Endothelial cell of umbilical vein (primary cell): Measurements from ENCODE around the gene DNAH3. TPM values are rescaled to one million over a fixed set of nuclear protein-coding genes. Genes with fewer than 3 reads are reported as not detected.

Source experiments
- BruUV-seq: library from RNA; stranded (reverse); fragments of 400-500 nt; replicated peaks from 2 replicates; lab custom pipeline; 2021; lab: Mats Ljungman, UMichigan
- CTCF ChIA-PET: fragments of 300-600, 350-600 bp; sonication (Branson Sonifier 250); formaldehyde crosslinking; loops from one replicate; lab custom pipeline; 2021; ENCODE audit warnings: antibody characterized with exemption, inconsistent platforms; lab: Charles Lee
- POLR2A ChIA-PET: fragments of 300-600, 350-600 bp; sonication (Branson Sonifier 250); formaldehyde crosslinking; loops from one replicate; lab custom pipeline; 2021; ENCODE audit warnings: antibody characterized with exemption, inconsistent platforms; lab: Charles Lee
- DNase-seq: peaks from one replicate; pipeline ENCODE4 v3.0.0-alpha.2; 2011; ENCODE audit warnings: low read depth, low spot score
- FAIRE-seq: peaks from 2 replicates; lab custom pipeline; 2011; peaks lifted over from hg19 to GRCh38; lab: Jason Lieb, UNC
- H2AFZ ChIP-seq: 2 replicates; pipeline ENCODE4 v1.6.0; 2012; ENCODE audit warnings: low read depth, low read length, control low read depth, inconsistent platforms
- H3K27ac ChIP-seq: 2 replicates; pipeline ENCODE4 v1.5.1; 2011; ENCODE audit warnings: low read depth, mild to moderate bottlenecking, control low read depth, low read length, moderate library complexity; ENCODE audit not compliant: insufficient read depth
- H3K27me3 ChIP-seq, 2 experiments: 2 replicates each; pipeline versions ENCODE4 v1.6.0 to v1.6.1; 2011; ENCODE audit warnings: low read length in 2 of 2, mixed read lengths in 1 of 2; ENCODE audit not compliant: control insufficient read depth in 2 of 2, insufficient read depth in 2 of 2
- H3K36me3 ChIP-seq, 2 experiments: 2 replicates in 1 of 2; 3 replicates in 1 of 2; pipeline ENCODE4 v1.5.1; 2011; ENCODE audit warnings: low read length in 2 of 2, mild to moderate bottlenecking in 1 of 2, moderate library complexity in 1 of 2; ENCODE audit not compliant: control insufficient read depth in 2 of 2, insufficient read depth in 2 of 2; ENCODE audit errors: extremely low read depth in 1 of 2
- H3K4me1 ChIP-seq: 3 replicates; pipeline ENCODE4 v1.5.1; 2011; ENCODE audit warnings: mild to moderate bottlenecking, low read length; ENCODE audit not compliant: control insufficient read depth, insufficient read depth; ENCODE audit errors: extremely low read depth
- H3K4me2 ChIP-seq: 2 replicates; pipeline ENCODE4 v1.6.1; 2011; ENCODE audit warnings: low read length, control low read depth, mixed read lengths; ENCODE audit not compliant: insufficient read depth
- H3K4me3 ChIP-seq, 3 experiments: fragments of 200-600 bp in 1 of 3; sonication (generic), shearing (Covaris generic) in 1 of 3; replicated peaks in 1 of 3; 2 replicates each; pipeline ENCODE4 v1.5.1; 2011 to 2016; ENCODE audit warnings: control low read depth in 3 of 3, low read length in 3 of 3, mild to moderate bottlenecking in 2 of 3, inconsistent platforms in 1 of 3, low read depth in 1 of 3, moderate library complexity in 1 of 3; ENCODE audit not compliant: insufficient read depth in 1 of 3
- H3K79me2 ChIP-seq: 2 replicates; pipeline ENCODE4 v1.6.0; 2012; ENCODE audit warnings: low read length, inconsistent platforms; ENCODE audit not compliant: control insufficient read depth, insufficient read depth
- H3K9ac ChIP-seq: replicated peaks from 2 replicates; pipeline ENCODE3; 2011; ENCODE audit warnings: low read length, control low read depth; ENCODE audit not compliant: insufficient read depth; ENCODE audit errors: extremely low read depth
- H3K9me1 ChIP-seq: replicated peaks from 3 replicates; pipeline ENCODE4 v1.6.0; 2011; ENCODE audit warnings: mild to moderate bottlenecking, low read length; ENCODE audit not compliant: control insufficient read depth, insufficient read depth; ENCODE audit errors: extremely low read depth
- H3K9me3 ChIP-seq: replicated peaks from 2 replicates; pipeline ENCODE4 v1.5.1; 2012; ENCODE audit warnings: low read length, inconsistent platforms; ENCODE audit not compliant: control insufficient read depth, insufficient read depth
- H4K20me1 ChIP-seq: replicated peaks from 2 replicates; pipeline ENCODE3; 2011; ENCODE audit warnings: mild to moderate bottlenecking, low read length; ENCODE audit not compliant: control insufficient read depth, insufficient read depth; ENCODE audit errors: extremely low read depth
- EZH2 ChIP-seq: IDR thresholded peaks from 2 replicates; pipeline ENCODE4 v1.6.1; 2012; ENCODE audit warnings: borderline replicate concordance, low read depth, mild to moderate bottlenecking, moderate library complexity, low read length, inconsistent platforms; ENCODE audit not compliant: severe bottlenecking
- FOS ChIP-seq: IDR thresholded peaks from 2 replicates; pipeline ENCODE4 v1.6.1; 2011; ENCODE audit warnings: mild to moderate bottlenecking, low read length, moderate library complexity, borderline replicate concordance; ENCODE audit not compliant: insufficient read depth
- GATA2 ChIP-seq: IDR thresholded peaks from 2 replicates; pipeline ENCODE4 v1.7.0; 2011; ENCODE audit warnings: low read depth, mild to moderate bottlenecking, moderate library complexity, mixed read lengths, low read length; ENCODE audit not compliant: insufficient read length, insufficient read depth
- JUN ChIP-seq: IDR thresholded peaks from 2 replicates; pipeline ENCODE4 v1.6.1; 2011; ENCODE audit warnings: borderline replicate concordance, low read depth; ENCODE audit not compliant: insufficient read length, insufficient read depth
- MYC ChIP-seq: IDR thresholded peaks from one replicate; pipeline ENCODE4 v1.6.1; 2011; ENCODE audit warnings: mild to moderate bottlenecking, low read depth, low read length
- dilution Hi-C: fragments of 300-500 bp; cut with MboI; formaldehyde crosslinking; loops from one replicate; pipeline ENCODE4 v1.15.0; 2019; ENCODE audit warnings: low sequenced_read_pairs; ENCODE audit not compliant: extremely low pct_ligation_motif_present
- intact Hi-C: fragments of 100-400 bp; cut with micrococcal nuclease; formaldehyde crosslinking; loops from one replicate; pipeline ENCODE4 v1.10.0; 2022
- polyA plus RNA-seq, 4 experiments: library from polyadenylated mRNA; depleted of rRNA in 3 of 4; stranded (reverse) in 3 of 4; unstranded in 1 of 4; fragments of >200 nt; gene quantifications; 2 replicates each; pipeline versions ENCODE4 v1.2.1 to v1.2.3, GENCODE V29; 2011 to 2012; ENCODE audit warnings: missing spikeins in 1 of 4
- total RNA-seq: library from RNA; stranded (reverse); gene quantifications from 2 replicates; pipeline ENCODE4 v1.2.3, GENCODE V29; 2021
- TF ChIP-seq, protein P1 (sequence below), 2 donors: IDR thresholded peaks; 1 replicate in 1 of 2; 2 replicates in 1 of 2; pipeline ENCODE4 v1.5.1; 2011; ENCODE audit warnings: low read length in 2 of 2, mild to moderate bottlenecking in 2 of 2, moderate library complexity in 2 of 2, control low read depth in 1 of 2, inconsistent platforms in 1 of 2, low read depth in 1 of 2; ENCODE audit not compliant: insufficient read depth in 1 of 2; ENCODE audit errors: extremely low read depth in 1 of 2

The DNAH3 gene
- total and polyA plus RNA-seq, 2 donors (not counting 3 experiments of a cell fraction or from before 2014, with no cell fraction given): not detected

DNA sequence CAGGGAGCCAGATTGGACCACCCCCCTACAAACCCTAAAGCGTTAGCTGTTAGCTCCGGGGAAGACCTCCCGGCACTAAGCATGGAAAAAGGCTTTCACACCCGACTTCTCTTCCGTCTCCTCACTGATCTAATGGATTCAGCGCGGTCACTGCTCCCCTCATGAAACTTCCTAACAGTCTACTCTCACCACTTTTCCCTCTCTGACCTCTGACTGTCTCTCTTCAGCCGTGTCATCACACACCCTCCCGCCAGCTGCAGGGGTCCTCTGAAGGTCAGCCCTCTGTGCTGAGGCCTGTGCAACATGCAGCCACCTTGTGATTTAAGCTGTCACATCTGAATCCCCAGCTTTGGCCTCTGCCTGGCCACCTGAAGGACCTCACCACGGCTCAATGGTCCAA lies 234.4 kb downstream of the DNAH3 start:
- intact Hi-C loops (no loop called here), dilution Hi-C loops (no loop called here)
- CTCF ChIA-PET: interaction anchor here (1.1 kb wide), 1 partner anchor 66 kb away, joined by 3 read pairs; no protein-coding TSS in a partner anchor

GRCh38 chr16:20911361-20911760 lies 239.3 kb downstream of the DNAH3 start:
- TF ChIP-seq, protein P1, sequence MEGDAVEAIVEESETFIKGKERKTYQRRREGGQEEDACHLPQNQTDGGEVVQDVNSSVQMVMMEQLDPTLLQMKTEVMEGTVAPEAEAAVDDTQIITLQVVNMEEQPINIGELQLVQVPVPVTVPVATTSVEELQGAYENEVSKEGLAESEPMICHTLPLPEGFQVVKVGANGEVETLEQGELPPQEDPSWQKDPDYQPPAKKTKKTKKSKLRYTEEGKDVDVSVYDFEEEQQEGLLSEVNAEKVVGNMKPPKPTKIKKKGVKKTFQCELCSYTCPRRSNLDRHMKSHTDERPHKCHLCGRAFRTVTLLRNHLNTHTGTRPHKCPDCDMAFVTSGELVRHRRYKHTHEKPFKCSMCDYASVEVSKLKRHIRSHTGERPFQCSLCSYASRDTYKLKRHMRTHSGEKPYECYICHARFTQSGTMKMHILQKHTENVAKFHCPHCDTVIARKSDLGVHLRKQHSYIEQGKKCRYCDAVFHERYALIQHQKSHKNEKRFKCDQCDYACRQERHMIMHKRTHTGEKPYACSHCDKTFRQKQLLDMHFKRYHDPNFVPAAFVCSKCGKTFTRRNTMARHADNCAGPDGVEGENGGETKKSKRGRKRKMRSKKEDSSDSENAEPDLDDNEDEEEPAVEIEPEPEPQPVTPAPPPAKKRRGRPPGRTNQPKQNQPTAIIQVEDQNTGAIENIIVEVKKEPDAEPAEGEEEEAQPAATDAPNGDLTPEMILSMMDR (IDR thresholded peaks at IDR 0.05; ENCODE audit: extremely low read depth in 1 of 2, insufficient read depth in 1 of 2, low read depth in 1 of 2, low read length in 2 of 2): no peak
- TF ChIP-seq MYC (no peak), EZH2 (no peak), GATA2 (no peak), JUN (no peak)
- Histone ChIP-seq H2AFZ (no peak overlapping the region), H3K9me1 (no peaks in the 10 kb centered on the region), H3K9me3 (no peaks in the 10 kb centered on the region), H3K79me2 (no peaks in the 10 kb centered on the region), H3K4me1 (peaks cover 63% of the 10 kb centered on the region), H3K4me3 (peak overlapping the region in 1 of 3 experiments; percentile 12), H4K20me1 (no peaks in the 10 kb centered on the region), H3K4me2 (peak overlapping the region; percentile 62), H3K27ac (peak overlapping the region; percentile 99), H3K9ac (peak overlapping the region; percentile 94), H3K27me3 (no peaks in the 10 kb centered on the region), H3K36me3 (no peaks in the 10 kb centered on the region)
- intact Hi-C loops: loop anchor here (2.0 kb wide), 1 partner anchor 33 kb away; no protein-coding TSS in a partner anchor
- dilution Hi-C loops: no loop called here
- POLR2A ChIA-PET: interaction anchor here (0.6 to 3.3 kb wide), 4 partner anchors 9 to 164 kb away, joined by 3 to 12 read pairs (median 5); partner anchors contain the start of genes DCUN1D3 and LYRM1
- FAIRE-seq (no peak), DNase-seq (peak; percentile 81)
- TSS peak; percentile 54 for BruUV-seq
- CTCF ChIA-PET: interaction anchor here (0.9 to 1.5 kb wide), 4 partner anchors 8 to 137 kb away, joined by 3 to 4 read pairs (median 4); no protein-coding TSS in a partner anchor

More for the DNA sequence above, 234.4 kb downstream of the DNAH3 start:
- H3K9me3 ChIP-seq: no peaks in the 10 kb centered on the region
- H3K9me1 ChIP-seq: no peaks in the 10 kb centered on the region
- H3K4me1 ChIP-seq: peaks cover 20% of the 10 kb centered on the region
- H4K20me1 ChIP-seq: no peaks in the 10 kb centered on the region
- no peak for TF ChIP-seq FOS
- TF ChIP-seq EZH2: no peak
- DNase-seq (no peak), FAIRE-seq (no peak)
- H3K27ac ChIP-seq: no peak overlapping the region
- H3K4me3 ChIP-seq: no peak overlapping the region
- H3K4me2 ChIP-seq: no peak overlapping the region
- no peaks in the 10 kb centered on the region for H3K27me3 ChIP-seq
- H3K36me3 ChIP-seq: peaks cover 0 to 6% of the 10 kb centered on the region in 2 experiments
- H3K79me2 ChIP-seq: no peaks in the 10 kb centered on the region
- no TSS peak for BruUV-seq
- no peak overlapping the region for H3K9ac ChIP-seq
- H2AFZ ChIP-seq: no peak overlapping the region
- POLR2A ChIA-PET: no interaction called here
